Large intestine (tissue), 3 donors: ENCODE results near the gene CAPN5. TPM values are rescaled to one million over a fixed set of nuclear protein-coding genes. Genes with fewer than 3 reads are reported as not detected.

ENCODE experiments used
- DNase-seq, 2 donors: peaks; one replicate each; pipeline versions ENCODE4 v3.0.0 to v3.0.0-alpha.2; 2013
- H3K27ac ChIP-seq: one replicate; pipeline ENCODE4 v1.5.1; 2013; ENCODE audit warnings: low read length
- H3K27me3 ChIP-seq: 2 replicates; pipeline ENCODE4 v1.6.1; 2013; ENCODE audit warnings: low read length; ENCODE audit not compliant: control insufficient read depth, insufficient read depth
- H3K36me3 ChIP-seq: 2 replicates; pipeline ENCODE4 v1.6.1; 2013; ENCODE audit warnings: low read length; ENCODE audit not compliant: control insufficient read depth, insufficient read depth
- H3K4me1 ChIP-seq: one replicate; pipeline ENCODE4 v1.6.1; 2013; ENCODE audit warnings: low read length; ENCODE audit not compliant: control insufficient read depth, insufficient read depth
- H3K4me3 ChIP-seq: one replicate; pipeline ENCODE4 v1.5.1; 2013; ENCODE audit warnings: low read length
- H3K9me3 ChIP-seq: one replicate; pipeline ENCODE4 v1.6.1; 2013; ENCODE audit warnings: mild to moderate bottlenecking, low read depth, low read length, moderate library complexity; ENCODE audit not compliant: control insufficient read depth
- WGBS: methylation state at CpG from one replicate; pipeline ENCODE4 v1.1.5; 2013; ENCODE audit warnings: low lambda C conversion rate; ENCODE audit not compliant: insufficient coverage; 5-methylcytosine and 5-hydroxymethylcytosine counted together
- polyA plus RNA-seq: library from polyadenylated mRNA; unstranded; fragments of 120-200 nt; gene quantifications from one replicate; pipeline ENCODE4 v1.2.1, GENCODE V29; 2013

Gene CAPN5
- polyA plus RNA-seq, 1 donor, result 40.2 TPM

DNA sequence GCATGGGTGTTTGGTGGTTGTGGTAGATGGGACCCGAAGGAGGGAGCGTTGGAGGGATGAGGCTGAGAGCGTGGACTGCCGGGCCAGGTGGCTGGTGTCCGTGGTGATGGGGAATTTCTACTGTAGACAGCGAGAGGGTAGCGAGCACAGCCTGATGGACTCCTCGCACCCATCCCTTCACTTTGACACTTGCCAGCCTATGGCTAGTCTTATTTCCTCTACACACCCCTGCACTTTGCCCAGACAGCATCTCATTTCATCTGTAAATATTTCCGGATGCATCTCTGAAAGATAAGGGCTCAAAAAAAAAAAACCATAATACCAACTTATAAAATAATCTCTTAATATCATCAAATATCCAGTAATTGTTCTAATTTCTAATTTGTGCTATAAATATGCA is 41.7 kb downstream of the CAPN5 start:
- peak in 1 of 2 donors; percentile 30 for DNase-seq
- Histone ChIP-seq H3K9me3 (no peaks in the 10 kb centered on the region), H3K4me1 (peaks cover 18% of the 10 kb centered on the region), H3K27me3 (no peaks in the 10 kb centered on the region), H3K36me3 (peaks cover 19% of the 10 kb centered on the region), H3K4me3 (no peak overlapping the region), H3K27ac (no peak overlapping the region)
- no CpG with 5 or more reads among the region's 9 CpGs for WGBS

DNA sequence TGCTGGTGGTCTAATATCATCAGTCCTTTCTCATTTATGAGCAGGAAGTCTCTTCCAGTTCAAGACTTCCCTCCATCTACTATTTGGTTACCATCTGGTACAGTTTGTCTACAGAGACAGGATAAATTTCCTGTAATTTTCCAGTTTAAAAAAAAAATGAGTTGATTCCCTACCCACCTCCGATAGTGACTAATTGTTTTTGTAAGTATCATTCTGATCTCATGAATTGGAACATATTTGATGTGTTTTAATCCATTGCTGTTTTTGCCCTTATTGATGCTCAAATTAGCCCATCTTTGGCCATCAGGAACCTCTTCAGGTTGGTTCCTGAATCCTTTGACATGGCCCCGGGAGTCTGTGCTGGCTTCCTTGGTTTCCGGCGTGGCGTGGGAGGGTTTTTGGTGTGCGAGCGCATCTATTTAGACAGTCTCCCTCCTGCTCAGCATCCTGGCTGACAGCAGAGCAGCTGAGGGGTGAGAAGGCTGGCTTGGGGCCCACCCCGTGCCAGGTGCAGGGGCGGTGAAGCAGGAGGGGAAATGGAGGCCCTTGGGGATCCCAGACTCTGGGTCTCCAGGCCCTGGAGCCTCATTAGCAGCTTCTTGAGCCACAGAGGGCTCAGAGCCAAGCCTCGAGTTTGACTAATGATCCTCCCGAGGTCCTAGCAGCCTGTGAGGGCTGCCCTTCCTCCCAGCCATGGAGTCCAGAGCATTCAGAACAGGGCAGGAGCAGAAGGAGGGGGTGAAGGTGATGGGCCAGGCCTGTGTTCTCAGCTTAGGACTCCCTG is 42.7 kb downstream of the CAPN5 start:
- no peak overlapping the region for H3K27ac ChIP-seq
- no peaks in the 10 kb centered on the region for H3K9me3 ChIP-seq
- no peak for DNase-seq
- no CpG with 5 or more reads among the region's 11 CpGs for WGBS
- H3K36me3 ChIP-seq, result peaks cover 20% of the 10 kb centered on the region
- H3K4me1 ChIP-seq, result peaks cover 18% of the 10 kb centered on the region
- H3K4me3 ChIP-seq, result no peak overlapping the region
- H3K27me3 ChIP-seq, result no peaks in the 10 kb centered on the region

DNA sequence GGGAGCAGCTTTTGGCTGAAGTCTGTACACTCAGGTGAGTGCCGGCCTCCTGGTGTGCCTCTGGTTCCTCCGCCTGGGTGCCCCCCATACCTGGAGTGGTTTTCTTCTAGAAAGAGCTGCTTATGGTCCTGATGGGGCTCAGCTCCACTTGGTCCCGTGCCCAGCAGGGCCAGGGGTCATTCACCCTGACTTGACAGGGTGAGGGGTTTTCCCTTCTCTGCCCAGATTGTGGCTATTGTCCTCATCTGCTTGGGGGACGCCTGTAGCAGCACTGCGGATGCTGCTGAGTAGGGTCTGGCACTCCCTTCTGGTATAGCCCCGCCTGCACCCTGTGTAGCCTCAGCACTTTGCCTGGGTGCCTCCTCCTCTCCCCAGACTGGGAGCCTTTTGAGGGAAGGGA is 44.1 kb downstream of the CAPN5 start:
- no CpG with 5 or more reads among the region's 6 CpGs for WGBS
- Histone ChIP-seq H3K27ac (no peak overlapping the region), H3K36me3 (peaks cover 28% of the 10 kb centered on the region), H3K9me3 (no peaks in the 10 kb centered on the region), H3K27me3 (no peaks in the 10 kb centered on the region), H3K4me3 (no peak overlapping the region), H3K4me1 (peaks cover 15% of the 10 kb centered on the region)
- DNase-seq, result no peak

DNA sequence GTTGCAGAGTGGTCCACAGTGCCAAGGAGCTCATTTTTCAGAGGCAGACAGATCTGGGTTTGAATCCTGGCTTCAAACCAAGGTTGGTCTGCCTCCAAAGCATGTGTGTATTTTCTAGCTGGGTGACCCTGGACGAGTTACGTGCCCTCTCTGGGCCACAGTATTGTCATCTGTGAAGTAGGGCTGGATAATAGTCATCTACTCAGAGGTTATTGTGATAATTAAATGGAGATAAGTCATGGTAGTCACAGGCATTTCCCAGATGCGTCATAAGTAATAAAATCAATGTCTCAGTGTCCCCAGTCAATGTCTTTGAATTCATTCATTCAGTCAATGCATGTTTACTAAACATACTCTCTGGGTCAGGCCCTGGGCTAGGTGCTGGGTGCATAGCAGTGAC is 44.5 kb downstream of the CAPN5 start:
- H3K4me1 ChIP-seq, result peaks cover 11% of the 10 kb centered on the region
- H3K27ac ChIP-seq, result no peak overlapping the region
- peaks cover 31% of the 10 kb centered on the region for H3K36me3 ChIP-seq
- DNase-seq, result no peak
- no peaks in the 10 kb centered on the region for H3K27me3 ChIP-seq
- no peaks in the 10 kb centered on the region for H3K9me3 ChIP-seq
- H3K4me3 ChIP-seq, result no peak overlapping the region
- WGBS, result no CpG with 5 or more reads among the region's 3 CpGs

DNA sequence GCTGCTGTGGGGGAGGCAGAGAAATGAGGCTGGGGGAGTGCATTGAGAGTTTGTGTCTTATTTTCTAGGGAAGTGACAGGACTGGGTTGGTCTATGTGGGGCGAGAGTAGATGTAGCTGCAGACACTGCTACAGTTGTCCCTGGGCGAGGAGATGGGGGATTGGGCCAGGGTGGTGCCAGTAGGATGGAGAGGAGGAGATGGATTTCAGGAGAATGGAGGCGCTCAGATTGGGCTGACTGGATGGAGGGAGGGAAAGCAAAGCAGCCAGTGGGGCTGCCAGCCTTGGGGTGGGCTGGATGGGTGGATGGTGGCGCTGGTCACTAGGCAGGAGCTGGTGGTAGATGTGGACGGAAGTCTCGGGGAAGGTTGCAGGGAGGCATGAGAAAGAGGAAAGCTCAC is 45.2 kb downstream of the CAPN5 start:
- no peak for DNase-seq
- Histone ChIP-seq H3K27me3 (no peaks in the 10 kb centered on the region), H3K4me1 (peaks cover 11% of the 10 kb centered on the region), H3K4me3 (no peak overlapping the region), H3K9me3 (no peaks in the 10 kb centered on the region), H3K27ac (no peak overlapping the region), H3K36me3 (peaks cover 35% of the 10 kb centered on the region)
- 100% methylated on average over 3 of the region's 6 CpGs for WGBS

DNA sequence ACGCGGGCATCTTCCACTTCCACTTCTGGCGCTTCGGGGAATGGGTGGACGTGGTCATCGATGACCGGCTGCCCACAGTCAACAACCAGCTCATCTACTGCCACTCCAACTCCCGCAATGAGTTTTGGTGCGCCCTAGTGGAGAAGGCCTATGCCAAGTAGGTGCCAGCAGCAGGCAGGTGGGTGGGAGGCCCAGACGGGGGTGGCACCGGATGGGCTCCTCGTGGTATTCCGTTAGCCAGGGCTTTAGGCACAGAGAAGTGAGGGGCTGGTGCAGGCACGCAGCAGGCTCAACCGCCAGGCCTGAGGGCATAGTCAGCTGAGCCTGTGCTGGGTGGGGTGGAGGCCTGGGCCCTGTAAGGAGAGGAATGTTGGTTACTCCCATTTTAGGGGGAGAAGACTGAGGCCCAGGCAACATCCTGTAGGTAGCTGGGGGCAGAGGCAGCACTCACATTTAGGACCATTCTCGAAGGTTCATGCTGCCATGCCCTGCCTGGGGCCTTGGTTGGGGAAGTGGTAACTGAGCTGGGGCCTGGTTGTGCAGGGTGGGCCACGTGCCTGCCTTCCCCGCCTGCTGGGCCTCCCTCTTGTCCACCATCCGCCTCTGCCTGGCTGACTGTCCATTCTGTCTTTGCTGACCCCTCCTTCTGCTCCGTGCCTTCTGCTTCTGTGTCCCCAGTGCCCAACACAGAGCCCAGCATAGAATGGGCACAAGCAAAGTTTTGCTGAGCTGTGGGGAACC is 46.0 kb downstream of the CAPN5 start:
- H3K27me3 ChIP-seq, result no peaks in the 10 kb centered on the region
- no peaks in the 10 kb centered on the region for H3K9me3 ChIP-seq
- no peak overlapping the region for H3K27ac ChIP-seq
- DNase-seq, result no peak
- peaks cover 6% of the 10 kb centered on the region for H3K4me1 ChIP-seq
- no CpG with 5 or more reads among the region's 20 CpGs for WGBS
- H3K36me3 ChIP-seq, result peaks cover 44% of the 10 kb centered on the region
- no peak overlapping the region for H3K4me3 ChIP-seq

DNA sequence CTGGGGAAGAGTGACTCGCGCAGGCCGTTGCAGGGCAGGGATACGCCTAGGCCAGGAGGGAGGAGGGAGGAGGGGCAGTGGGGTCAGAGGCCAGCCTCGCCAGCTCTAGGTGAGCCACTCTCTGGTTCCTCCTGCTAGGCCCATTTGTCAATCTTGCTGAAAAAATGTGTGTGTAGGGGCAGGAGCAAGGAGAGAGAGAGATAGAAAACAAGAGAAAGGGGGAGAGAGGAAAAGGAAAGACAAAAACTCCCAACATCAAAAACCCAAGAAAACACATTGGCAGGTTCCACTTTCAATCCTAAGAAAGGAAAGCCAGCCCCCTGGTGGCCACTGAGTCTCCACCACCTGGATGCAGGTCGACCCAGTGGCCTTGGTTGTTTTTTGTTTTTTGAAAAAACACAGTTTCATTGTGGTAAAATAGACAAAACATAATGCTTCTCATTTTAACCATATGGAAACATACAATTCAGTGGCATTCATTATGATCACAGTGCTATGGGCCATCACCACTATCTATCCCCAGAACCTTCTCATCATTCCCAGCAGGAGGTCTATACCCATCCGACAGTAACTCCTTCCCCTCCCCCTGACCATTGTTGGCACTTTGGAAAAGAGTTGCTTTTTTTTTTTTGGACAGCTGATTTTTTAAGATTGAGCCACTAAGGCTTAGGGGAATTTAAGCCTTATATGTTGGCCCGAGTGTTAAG is 46.8 kb downstream of the CAPN5 start:
- no peaks in the 10 kb centered on the region for H3K27me3 ChIP-seq
- H3K4me3 ChIP-seq, result no peak overlapping the region
- peaks cover 51% of the 10 kb centered on the region for H3K36me3 ChIP-seq
- no peak overlapping the region for H3K27ac ChIP-seq
- H3K9me3 ChIP-seq, result no peaks in the 10 kb centered on the region
- H3K4me1 ChIP-seq, result no peaks in the 10 kb centered on the region
- no CpG with 5 or more reads among the region's 8 CpGs for WGBS
- DNase-seq, result peak in 1 of 2 donors; percentile 37

DNA sequence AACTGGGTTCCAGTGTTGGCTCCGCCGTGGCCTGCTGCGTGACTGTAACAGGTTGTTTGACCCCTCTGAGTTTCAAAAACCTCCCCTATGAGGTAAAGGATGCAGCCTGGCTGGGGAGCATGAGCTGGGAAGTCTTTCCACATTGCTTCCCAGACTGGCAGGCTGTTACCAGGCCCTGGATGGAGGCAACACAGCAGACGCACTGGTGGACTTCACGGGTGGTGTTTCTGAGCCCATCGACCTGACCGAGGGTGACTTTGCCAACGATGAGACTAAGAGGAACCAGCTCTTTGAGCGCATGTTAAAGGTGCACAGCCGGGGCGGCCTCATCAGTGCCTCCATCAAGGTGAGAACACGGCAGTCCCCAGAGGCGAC is 47.3 kb downstream of the CAPN5 start:
- no peak for DNase-seq
- no CpG with 5 or more reads among the region's 13 CpGs for WGBS

DNA sequence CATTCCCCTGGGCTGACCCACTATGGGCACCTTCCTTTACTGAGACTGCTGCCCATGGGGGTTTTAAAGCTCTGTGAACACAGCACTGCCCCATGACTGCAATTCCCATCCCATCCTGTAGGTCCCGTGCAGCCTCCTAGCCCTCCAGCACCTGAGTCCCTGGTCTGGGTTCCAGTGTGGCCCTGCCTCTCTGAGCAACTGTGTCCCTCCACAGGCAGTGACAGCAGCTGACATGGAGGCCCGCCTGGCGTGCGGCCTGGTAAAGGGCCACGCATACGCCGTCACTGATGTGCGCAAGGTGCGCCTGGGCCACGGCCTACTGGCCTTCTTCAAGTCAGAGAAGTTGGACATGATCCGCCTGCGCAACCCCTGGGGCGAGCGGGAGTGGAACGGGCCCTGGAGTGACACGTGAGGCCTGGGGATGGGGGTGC is 48.4 kb downstream of the CAPN5 start:
- Histone ChIP-seq H3K4me1 (no peaks in the 10 kb centered on the region), H3K27ac (no peak overlapping the region), H3K27me3 (no peaks in the 10 kb centered on the region), H3K9me3 (no peaks in the 10 kb centered on the region), H3K4me3 (no peak overlapping the region), H3K36me3 (peaks cover 67% of the 10 kb centered on the region)
- DNase-seq, result no peak
- WGBS, result no CpG with 5 or more reads among the region's 16 CpGs

More for the DNA sequence above, 47.3 kb downstream of the CAPN5 start:
- peaks cover 56% of the 10 kb centered on the region for H3K36me3 ChIP-seq
- H3K4me3 ChIP-seq, result no peak overlapping the region
- no peak overlapping the region for H3K27ac ChIP-seq
- no peaks in the 10 kb centered on the region for H3K4me1 ChIP-seq
- no peaks in the 10 kb centered on the region for H3K27me3 ChIP-seq
- H3K9me3 ChIP-seq, result no peaks in the 10 kb centered on the region

DNA sequence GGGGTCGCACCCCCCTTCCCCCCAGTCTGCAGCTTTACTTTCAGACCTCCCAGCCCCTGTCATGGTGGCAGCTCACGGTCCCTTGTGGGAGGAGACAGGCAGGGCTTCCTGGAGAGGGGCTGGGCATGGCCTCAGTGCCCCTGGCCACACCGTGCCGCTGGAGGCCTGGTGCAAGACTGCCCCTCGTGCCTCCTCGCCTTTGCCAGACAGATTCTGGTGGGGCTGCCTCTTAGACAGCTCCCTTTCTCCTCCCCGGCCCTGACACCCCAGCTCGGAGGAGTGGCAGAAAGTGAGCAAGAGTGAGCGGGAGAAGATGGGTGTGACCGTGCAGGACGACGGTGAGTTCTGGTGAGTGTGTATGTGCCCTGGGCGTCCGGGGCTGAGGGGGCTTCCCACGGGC is 49.2 kb downstream of the CAPN5 start:
- H3K27me3 ChIP-seq, result no peaks in the 10 kb centered on the region
- no peak overlapping the region for H3K4me3 ChIP-seq
- peaks cover 75% of the 10 kb centered on the region for H3K36me3 ChIP-seq
- no peak for DNase-seq
- no peak overlapping the region for H3K27ac ChIP-seq
- no CpG with 5 or more reads among the region's 15 CpGs for WGBS
- no peaks in the 10 kb centered on the region for H3K4me1 ChIP-seq
- H3K9me3 ChIP-seq, result no peaks in the 10 kb centered on the region
